ENCODE results near the gene SNX14.

The SNX14 gene

GRCh38 chr6:85496009-85496579, 97.6 kb downstream of the SNX14 start:
- FAIRE-seq, result no peak

- FAIRE-seq, result no peak
Observed at GRCh38 chr6:85494547-85495536, 98.8 kb downstream of the SNX14 start.

- FAIRE-seq, result no peak
Observed at GRCh38 chr6:85493389-85493788, 100.3 kb downstream of the SNX14 start.

GRCh38 chr6:85490516-85491248, 103.0 kb downstream of the SNX14 start:
- FAIRE-seq, result no peak

GRCh38 chr6:85484948-85485347, 108.7 kb downstream of the SNX14 start:
- FAIRE-seq, result no peak

GRCh38 chr6:85483846-85484245, 109.8 kb downstream of the SNX14 start:
- FAIRE-seq, result no peak

GRCh38 chr6:85482905-85483700, 110.6 kb downstream of the SNX14 start:
- FAIRE-seq, result no peak

GRCh38 chr6:85482206-85482904, 111.3 kb downstream of the SNX14 start:
- FAIRE-seq, result no peak

GRCh38 chr6:85479208-85479607, 114.5 kb downstream of the SNX14 start:
- no peak for FAIRE-seq

- no peak for FAIRE-seq
Observed at GRCh38 chr6:85476532-85476931, 117.1 kb downstream of the SNX14 start.

GRCh38 chr6:85473748-85474147, 119.9 kb downstream of the SNX14 start:
- no peak for FAIRE-seq

GRCh38 chr6:85472744-85473143, 120.9 kb downstream of the SNX14 start:
- no peak for FAIRE-seq

- FAIRE-seq, result no peak
Observed at GRCh38 chr6:85470023-85470410, 123.6 kb downstream of the SNX14 start.

- FAIRE-seq, result no peak
Observed at GRCh38 chr6:85469276-85470022, 124.2 kb downstream of the SNX14 start.

- FAIRE-seq, result no peak
Observed at GRCh38 chr6:85468326-85468725, 125.3 kb downstream of the SNX14 start.

- no peak for FAIRE-seq
Observed at GRCh38 chr6:85465762-85466161, 127.9 kb downstream of the SNX14 start.

GRCh38 chr6:85464722-85465150, 128.9 kb downstream of the SNX14 start:
- FAIRE-seq, result no peak

GRCh38 chr6:85464260-85464644, 129.4 kb downstream of the SNX14 start:
- no peak for FAIRE-seq

GRCh38 chr6:85463621-85464259, 129.9 kb downstream of the SNX14 start:
- FAIRE-seq, result no peak

- no peak for FAIRE-seq
Observed at GRCh38 chr6:85462673-85463072, 131.0 kb downstream of the SNX14 start.

GRCh38 chr6:85461798-85462170, 131.9 kb downstream of the SNX14 start:
- no peak for FAIRE-seq
